GM08714 (cell line): Measurements from ENCODE around the gene NPM3.
"Not testable (repeated sequence)": the region's sequence is repeated elsewhere in the genome, so short reads cannot be mapped to it uniquely, and the experiment has no call there.

Source experiments
- H3K4me3 ChIP-seq: fragments of 200-500 bp; sonication (Bioruptor generic); 2 replicates; pipeline ENCODE4 v1.5.1; 2014; ENCODE audit warnings: mild to moderate bottlenecking, low read length, inconsistent platforms
- ZNF274 ChIP-seq: IDR thresholded peaks from 2 replicates; pipeline ENCODE4 v1.6.1; 2012; ENCODE audit warnings: mild to moderate bottlenecking, low read depth, low read length

NPM3 gene

DNA sequence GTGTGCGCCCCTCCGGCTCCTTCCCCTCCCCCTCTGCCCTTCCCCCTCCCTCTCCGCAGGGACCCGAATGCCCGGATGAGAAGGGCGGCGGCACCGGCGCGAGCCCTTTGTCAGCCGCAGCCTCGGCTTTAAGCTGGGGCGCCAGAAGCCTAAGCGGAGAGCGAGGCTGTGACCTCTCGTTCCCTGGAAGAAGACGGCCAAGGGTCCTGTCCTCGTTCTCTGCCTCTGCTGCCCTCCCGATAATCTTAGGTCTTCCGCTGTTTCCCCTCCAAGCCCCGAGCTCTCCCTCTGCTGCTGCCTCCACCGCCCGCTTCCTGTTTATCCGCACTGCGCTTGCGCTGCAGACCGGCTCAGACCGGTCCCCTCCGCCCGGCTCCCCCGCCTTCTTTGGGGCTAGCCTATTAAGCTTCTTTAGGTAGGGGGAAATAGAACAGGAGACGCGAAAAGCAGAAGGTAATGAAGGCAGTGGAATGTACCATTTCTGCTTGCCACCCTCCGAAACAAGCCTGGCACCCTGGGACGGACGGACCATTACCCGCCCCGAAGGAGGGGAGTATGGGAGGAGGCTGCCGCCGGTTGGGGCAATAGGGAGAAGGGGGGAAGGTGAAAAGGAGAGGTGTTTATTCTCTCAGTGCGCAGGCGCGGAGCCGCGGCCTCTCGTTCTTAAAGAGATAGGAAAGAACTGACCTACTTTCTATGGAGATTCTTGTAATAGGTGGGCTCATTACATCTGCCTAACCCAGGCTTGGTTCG lies 35.0 kb upstream of the NPM3 start, which contains the start of gene OGA:
Gene OGA, minus strand, starts transcription at position 326 of the 753 bp plus-strand sequence. CDS start 422 bp downstream, outside the sequence.
- no peak for TF ChIP-seq ZNF274
- H3K4me3 ChIP-seq: peak within 1 kb of the TSS; percentile 88

DNA sequence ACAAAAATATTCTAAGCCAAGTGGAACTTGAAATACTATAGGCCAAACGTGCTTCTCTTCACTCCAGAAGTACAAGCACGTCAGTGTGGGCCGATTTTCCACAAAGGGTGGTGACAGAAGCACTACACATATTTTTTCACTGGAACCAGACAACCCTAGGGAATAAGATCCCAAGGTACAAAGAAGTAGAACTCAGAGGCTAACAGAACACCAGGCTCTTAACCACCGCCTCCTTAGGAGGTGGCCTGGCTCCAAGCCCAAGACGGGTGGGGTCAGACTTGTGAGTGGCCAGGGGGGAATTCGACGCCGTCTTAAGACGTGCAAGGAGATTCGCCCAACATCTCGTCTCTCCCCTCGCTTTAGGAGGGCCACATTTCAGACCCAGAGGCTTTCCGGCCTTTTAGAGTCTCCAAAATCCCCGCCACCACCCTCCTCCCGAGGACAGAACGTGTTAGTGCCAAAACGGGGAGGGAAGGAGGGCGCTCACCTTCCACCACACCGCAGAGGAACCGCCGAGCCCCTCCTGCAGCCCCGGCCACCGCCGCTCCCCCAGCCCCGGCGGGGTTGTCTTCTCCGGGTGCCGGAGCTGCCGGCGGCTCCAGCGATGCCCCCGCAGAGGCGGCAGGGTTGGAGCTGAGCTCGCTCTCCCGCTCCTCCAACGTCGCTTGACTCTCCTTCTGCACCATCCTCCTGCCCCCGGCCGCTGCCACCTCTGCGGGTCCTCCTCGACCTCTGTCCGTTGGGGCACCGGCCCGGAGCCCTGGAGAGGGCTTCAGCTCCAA lies 34.3 kb upstream of the NPM3 start:
- TF ChIP-seq ZNF274: no peak
- H3K4me3 ChIP-seq: peak overlapping the region; percentile 88

DNA sequence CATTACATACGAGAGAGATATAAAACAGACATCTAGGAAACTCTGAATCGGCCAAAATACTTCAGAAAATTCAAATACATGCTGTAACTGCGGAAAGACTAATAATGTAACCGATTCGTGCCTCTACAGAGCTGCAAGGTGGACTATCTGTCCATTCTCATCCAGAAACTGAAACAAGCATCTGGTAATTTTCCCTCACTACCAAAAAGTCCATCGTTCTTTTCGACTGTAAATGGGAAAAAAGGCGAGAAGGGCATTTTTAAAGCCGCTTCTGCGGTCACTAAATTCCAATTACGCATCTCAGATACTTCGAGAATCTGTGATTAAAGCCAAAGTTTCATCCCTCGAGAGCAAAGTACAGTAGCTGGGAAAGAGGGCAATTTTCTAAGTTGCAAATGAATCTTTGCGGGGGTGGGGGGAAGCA lies 33.7 kb upstream of the NPM3 start:
- peak overlapping the region; percentile 88 for H3K4me3 ChIP-seq
- TF ChIP-seq ZNF274: no peak

DNA sequence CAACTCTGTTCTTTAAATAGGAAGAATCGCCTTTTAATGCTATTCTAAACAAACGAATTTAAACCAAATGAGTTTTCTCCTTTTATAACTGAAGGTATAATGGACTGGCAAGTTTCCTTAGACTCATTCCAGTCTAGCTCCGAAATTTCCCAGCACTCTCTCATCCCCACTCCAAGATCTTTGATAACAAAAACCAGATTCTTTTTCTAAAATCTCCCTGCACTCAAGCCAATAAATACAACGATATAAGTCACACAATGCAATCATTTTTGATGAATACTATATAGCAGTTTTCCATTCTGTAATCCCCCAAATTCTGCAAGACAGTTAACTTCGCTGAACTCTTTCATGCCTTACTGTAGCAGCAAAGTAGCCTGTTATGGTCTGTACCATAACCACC lies 33.1 kb upstream of the NPM3 start:
- peak overlapping the region; percentile 88 for H3K4me3 ChIP-seq

DNA sequence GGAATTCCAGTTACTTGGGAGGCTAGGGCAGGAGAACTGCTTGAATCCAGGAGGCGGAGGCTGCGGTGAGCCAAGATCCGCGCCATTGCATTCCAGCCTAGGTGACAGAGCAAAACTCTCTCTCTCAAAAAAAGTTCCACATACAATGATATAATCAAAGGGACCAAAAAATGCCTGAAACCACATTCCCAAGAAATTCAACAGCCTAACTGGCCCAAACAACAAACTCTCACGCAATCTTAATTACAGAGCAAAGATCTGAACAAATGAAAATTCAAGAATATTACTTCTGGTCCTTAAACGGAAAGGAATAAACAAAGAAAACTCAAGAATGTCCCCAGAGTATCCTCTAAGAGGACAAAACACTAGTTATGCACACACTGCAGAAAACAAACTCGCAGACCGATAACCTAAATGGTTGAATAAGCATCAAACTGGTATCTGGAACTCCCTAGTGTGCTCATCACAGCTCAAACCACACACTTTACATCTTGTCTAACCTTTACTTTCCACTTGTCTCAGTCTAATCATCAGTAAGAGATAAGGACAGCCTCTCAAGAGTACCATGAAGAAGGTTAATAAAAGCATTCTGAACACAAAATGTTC lies 31.3 kb upstream of the NPM3 start:
- TF ChIP-seq ZNF274: no peak
- H3K4me3 ChIP-seq: peak overlapping the region; percentile 88

More for the DNA sequence above, 33.1 kb upstream of the NPM3 start:
- no peak for TF ChIP-seq ZNF274

DNA sequence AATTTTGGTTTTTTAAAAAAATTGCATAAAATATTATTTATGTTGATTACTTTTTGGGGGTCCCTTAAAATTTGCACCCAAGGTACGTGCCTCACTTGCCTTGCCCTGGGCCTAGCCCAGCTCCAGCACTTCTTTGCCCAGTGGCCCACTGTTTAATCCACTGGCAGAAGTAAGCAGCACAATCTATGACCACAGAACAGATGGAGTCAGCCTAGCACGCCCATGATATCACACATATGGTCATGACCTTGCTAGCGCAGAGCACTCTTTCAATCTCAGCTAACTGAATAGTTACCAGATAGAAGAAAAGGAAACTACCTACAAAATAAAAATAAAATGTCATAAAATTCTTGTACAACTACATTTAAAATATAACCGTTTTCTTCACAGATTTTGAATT lies 29.4 kb upstream of the NPM3 start:
- no peak for TF ChIP-seq ZNF274
- no peak overlapping the region for H3K4me3 ChIP-seq

DNA sequence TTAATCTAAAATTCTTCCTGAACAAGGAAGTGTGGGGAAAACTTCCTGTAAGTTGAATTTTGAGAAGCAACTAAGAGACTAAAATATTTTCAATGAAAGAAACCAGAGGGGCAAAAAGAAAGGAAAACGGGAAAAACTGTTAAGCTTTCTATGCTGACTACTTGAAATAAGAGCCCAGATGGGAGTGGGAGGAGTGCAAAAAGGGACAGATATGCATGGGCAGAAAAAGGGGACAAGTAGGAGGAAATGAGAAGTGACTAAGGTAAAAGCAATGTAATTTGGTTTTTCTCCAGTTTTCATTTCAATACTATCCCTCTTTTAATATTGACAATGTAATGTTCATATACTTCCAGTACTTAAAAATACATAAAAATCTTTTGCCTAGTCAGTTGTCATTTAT lies 23.9 kb upstream of the NPM3 start:
- no peak overlapping the region for H3K4me3 ChIP-seq
- TF ChIP-seq ZNF274: no peak

DNA sequence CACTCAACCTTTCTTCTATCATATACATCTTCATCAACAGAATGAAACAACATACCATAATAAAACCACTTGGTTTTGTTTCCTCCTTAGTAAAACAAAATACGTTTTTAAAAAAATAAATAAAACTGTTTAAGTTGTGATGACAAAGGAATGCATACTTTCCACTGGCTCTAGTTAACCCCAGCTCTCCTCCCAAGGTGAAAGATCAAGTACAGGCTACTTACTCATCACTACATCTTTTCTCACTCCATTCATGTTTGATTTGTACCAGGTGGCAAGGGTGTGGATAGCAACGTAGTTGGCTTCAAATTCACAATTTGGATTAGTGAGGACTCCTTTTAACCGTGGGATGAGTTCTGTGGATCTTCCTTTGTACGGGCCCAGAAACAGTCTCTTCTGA lies 20.3 kb upstream of the NPM3 start:
- no peak overlapping the region for H3K4me3 ChIP-seq
- no peak for TF ChIP-seq ZNF274

DNA sequence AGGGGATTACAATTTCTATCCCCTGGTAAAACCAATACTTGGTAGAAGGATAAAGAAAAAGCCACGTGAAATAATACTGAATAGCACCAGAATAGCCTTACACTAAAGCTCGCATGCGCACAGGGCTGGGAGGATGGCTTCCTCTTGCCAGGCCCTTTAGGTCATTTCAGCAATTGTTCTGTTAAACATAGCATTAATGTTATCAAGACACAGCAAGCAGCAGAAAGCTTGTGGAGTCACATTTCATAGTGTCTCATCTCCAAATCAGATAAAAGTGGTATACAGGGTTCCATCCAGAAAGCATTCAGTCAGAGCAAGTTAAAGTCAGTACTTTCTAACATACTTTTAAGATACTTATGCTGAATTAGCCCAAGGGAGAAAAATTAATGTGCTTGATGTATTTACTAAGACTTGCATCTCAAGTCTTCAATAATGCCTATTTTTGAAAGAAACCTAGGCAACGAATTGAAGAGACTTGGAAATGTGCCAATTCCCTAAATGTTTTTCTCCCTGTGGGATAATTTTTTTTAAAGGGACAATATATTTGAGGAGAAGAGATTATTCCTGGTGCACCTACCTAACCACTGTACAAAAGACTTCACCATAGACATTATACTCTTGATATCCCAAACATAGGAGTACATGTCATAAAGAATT lies 14.3 kb upstream of the NPM3 start:
- H3K4me3 ChIP-seq: no peak overlapping the region

DNA sequence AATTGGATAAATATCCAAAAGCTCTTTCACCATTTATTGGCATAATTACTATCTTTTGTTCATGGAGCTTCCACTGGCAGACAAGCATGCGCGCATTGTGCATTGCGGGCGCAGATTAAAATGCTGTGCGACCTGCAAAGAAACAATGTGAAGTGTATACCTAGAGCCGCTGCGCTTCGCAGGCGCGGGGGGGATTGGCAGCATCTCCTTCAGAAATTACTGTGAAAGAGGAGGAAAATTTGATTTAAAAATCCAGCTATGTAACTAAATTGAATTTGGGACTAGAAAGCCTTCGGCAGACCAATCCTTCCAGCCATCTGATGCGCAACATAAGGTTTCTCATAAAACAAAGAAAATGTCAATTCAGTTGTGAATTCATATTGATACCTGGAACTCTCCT lies 10.3 kb upstream of the NPM3 start:
- no peak overlapping the region for H3K4me3 ChIP-seq
- no peak for TF ChIP-seq ZNF274

More for the DNA sequence above, 14.3 kb upstream of the NPM3 start:
- no peak for TF ChIP-seq ZNF274

DNA sequence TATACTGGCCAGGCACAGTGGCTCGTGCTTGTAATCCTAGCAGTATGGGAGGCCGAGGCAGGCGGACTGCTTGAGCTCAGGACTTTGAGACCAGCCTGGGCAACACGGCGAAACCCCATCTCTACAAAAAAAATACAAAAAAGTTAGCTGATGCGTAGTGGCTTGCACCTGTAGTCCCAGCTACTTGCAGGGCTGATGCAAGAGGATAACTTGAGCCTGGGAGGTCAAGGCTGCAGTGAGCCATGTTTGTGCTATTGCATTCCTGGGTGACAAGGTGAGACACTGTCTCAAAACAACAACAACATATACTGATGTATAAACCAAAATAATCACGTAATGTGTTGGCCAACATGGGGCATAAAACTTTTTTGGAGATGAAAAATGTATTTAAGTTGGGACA lies 6.4 kb upstream of the NPM3 start:
- no peak overlapping the region for H3K4me3 ChIP-seq
- TF ChIP-seq ZNF274: no peak

DNA sequence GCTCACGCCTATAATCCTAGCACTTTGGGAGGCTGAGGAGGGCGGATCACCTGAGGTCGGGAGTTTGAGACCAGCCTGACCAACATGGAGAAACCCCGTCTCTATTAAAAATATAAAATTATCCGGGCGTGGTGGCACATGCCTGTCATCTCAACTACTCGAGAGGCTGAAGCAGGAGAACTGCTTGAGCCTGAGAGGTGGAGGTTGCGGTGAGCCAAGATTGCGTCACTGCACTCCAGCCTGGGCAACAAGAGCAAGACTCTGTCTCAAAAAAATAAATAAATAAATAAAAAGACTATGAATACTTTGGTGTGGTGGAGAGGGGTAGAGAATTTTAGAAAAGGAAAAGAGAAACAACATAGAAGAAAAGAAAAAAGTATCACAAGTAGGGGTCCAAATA lies 6.0 kb upstream of the NPM3 start:
- not testable (repeated sequence) for H3K4me3 ChIP-seq

DNA sequence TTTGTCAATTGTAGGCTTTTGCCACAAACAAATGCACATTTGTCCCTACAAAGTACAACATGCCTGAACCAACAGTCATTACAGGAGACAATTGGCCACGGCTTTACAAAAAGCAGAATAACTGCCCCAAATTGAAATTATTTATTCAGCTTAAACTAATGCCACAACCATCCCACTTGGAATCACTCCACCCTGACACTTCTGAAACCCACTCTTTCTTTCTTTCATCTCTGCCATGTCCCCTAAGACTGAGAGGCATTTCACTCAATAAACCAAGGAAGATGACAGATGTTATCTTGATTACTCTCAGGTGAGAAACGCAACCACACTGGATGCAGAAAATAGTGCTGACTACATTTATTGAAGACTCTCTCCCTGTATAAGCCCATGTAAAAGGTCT lies 2.6 kb upstream of the NPM3 start:
- no peak overlapping the region for H3K4me3 ChIP-seq
- TF ChIP-seq ZNF274: no peak

DNA sequence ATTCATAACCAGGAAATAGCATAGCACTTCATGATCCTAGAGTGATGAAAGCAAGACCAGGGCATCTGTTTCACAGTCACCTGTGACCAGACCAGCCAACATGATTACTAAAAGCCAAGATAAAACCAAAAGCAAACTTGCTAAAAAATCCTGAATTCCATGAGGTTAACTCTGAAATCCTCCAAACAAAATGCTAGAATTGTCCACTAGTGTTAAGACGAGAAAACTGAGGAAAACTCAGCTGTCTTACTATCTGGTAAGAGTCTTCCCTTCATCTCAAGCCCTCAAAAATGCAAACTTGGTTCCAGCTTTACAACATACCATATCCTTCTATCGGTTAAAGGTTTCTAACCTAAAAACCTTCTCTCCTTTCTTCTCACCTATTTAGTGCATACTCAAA lies 1.3 kb upstream of the NPM3 start:
- no peak overlapping the region for H3K4me3 ChIP-seq
- TF ChIP-seq ZNF274: no peak

DNA sequence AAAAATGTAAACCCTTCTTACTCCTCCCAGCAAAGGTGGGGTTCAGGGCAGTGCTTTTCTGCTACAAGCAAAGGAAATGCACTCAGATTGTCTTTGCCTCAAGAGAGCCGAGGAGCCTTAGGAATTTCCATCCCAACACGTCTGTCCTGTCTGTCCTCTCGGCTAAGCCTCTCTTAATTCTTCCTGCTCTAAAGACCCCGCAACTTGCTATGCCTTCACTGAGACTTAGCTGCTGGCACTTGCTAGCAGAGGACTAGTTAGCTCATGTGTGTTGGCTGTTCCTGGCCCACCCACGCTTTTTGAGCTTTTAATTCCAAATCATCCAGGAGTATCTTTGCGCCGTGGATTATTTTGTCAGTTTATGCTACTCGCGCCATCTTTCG lies 481 bp upstream of the NPM3 start:
- TF ChIP-seq ZNF274: no peak
- peak overlapping the region; percentile 88 for H3K4me3 ChIP-seq
